HG03025 (cell line): ENCODE results near the gene MYO10.
"Not testable (repeated sequence)": the region's sequence is repeated elsewhere in the genome, so short reads cannot be mapped to it uniquely, and the experiment has no call there.

Experiments used
- ATAC-seq: cut with Tn5 transposase; IDR thresholded peaks from one replicate; pipeline ENCODE4 v1.9.1; 2021; ENCODE audit warnings: mild to moderate bottlenecking, moderate library complexity; ENCODE audit not compliant: unreplicated experiment, low FRiP score

Gene MYO10

GRCh38 chr5:16727755-16728325 is 208.2 kb downstream of the MYO10 start:
- ATAC-seq = no peak

- ATAC-seq = no peak
These were observed 209.5 kb downstream of the MYO10 start for GRCh38 chr5:16726538-16726946.

DNA sequence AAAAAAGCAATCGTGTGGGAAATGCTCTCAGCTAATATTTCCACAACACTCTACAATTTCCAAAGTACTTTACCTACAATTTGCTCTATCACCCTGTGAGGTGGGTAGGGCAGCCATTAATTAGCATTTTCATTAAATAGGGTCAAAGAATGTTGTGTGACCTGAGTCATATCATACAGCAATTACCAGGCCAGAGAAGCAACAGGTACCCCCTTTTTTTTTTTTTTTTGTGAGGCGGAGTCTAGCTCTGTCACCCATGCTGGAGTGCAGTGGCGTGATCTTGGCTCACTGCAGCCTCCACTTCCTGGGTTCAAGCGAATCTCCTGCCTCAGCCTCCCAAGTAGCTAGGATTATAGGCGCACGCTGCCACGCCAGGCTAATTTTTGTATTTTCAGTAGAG is 210.5 kb downstream of the MYO10 start:
- no peak for ATAC-seq

- ATAC-seq = no peak
These were observed 212.3 kb downstream of the MYO10 start for GRCh38 chr5:16723821-16724220.

GRCh38 chr5:16722097-16722495 is 214.0 kb downstream of the MYO10 start:
- ATAC-seq = no peak

DNA sequence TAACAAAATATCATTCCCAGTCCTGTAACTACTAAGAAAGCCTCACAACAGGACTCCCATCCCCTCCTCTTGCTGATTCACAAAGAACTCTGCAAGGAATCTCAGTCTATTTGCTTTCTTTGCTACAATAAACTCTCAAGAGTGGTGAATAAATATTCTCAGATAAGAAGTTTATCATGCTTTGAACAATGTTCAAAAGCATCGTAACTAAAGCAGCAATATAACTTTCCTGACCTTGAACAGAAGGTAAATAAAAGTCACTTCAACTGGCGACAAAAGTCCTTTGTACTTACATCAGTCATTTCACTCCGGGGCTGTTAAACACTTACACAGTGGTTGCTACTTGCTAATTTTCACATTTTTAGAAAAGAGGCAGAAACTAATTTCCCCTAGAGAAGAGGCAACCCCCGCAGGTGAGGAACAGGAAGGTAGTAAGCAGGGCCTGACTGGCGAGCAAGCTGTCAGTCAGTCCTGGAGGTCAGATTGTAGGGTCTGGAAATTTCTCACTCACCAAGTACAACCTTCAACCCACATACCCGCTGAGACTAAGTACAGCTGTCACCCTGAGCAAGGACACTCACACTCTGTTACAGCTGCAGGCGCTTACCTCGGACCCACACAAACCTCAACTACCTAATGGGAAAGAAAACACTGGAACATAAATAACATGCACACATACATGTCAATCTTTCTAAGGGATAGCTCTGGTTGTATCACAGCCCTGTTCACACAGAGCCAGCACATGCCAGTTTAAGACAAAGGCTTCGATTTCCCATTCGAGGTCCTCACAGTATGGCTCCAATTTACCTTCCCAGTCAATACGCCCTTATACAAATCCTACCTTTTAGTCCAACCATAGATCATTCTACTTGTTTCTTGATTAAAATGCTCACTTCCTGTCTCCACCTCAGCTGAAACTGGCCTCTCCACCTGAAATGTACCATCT is 214.7 kb downstream of the MYO10 start:
- ATAC-seq = no peak

GRCh38 chr5:16718036-16718435 is 218.1 kb downstream of the MYO10 start:
- not testable (repeated sequence) for ATAC-seq

GRCh38 chr5:16713386-16713928 is 222.6 kb downstream of the MYO10 start:
- no peak for ATAC-seq

DNA sequence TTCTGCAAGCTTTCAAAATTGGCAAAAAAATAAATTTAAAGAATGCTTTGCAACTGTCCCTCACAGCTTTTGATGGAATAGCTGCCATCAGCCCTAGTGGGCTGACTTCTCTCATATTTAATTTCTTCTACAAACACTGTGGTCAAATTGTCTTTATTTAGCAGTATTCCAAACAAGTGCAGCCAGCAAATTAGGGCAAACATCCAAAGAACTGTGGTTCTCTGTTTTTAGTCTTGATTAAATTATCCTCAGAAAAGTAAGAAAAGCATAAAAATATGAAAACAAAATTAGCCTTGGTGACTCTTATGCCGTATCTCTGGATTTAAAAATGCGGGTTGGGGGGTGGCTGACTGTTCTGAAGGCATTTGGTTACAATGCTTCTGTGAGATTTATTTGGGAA is 223.5 kb downstream of the MYO10 start:
- ATAC-seq = no peak

- no peak for ATAC-seq
These were observed 223.9 kb downstream of the MYO10 start for GRCh38 chr5:16712178-16712577.

DNA sequence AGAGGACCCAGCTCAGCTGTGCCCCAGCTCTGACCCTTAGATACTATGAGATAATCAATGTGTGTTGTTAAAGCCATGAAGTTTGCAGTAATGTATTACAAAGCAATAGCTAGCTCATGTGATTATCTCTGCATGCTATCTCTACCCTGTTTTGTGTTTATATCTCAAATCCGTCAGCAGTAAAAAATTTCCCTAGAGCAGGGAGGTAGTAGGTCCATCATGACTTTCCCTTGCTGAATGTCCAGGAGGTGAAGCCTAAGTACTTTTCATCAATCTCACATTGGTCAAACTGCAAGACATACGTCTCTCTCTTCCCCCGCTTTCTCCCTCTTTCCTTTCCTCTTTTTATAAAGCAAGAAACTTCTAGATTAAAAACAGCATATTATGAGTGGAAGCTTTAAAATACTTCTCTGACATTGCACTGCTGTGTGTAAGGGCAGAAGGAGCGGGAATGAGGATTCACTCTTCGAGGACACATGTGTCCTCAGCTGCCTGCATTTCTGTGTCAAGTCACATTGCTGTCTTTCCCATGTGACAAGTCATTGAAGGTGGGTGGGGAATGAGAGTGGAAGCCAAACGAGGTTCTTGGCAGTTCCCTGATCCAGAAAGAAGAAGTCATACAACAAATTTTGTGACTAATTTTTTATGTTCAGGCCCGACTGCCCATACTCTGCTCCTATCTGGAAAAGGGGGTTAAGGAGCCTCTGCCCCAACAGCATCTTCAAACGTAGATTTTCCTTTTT is 226.2 kb downstream of the MYO10 start:
- ATAC-seq = no peak

DNA sequence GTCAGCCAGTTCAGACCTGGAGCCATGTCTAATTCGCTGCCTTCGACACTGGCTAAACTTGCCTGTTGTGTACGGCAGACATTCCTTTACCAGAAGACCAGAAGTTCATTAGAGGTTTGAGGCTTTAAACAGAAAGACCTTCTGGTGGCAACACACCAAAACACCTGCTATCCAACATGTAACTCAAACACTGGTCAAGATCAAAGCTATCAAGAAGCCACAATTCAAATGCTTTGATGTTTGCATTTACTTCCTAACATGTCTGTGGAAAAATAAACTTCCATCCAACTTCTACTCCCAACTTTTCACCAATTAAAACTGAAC is 228.3 kb downstream of the MYO10 start:
- ATAC-seq = no peak

DNA sequence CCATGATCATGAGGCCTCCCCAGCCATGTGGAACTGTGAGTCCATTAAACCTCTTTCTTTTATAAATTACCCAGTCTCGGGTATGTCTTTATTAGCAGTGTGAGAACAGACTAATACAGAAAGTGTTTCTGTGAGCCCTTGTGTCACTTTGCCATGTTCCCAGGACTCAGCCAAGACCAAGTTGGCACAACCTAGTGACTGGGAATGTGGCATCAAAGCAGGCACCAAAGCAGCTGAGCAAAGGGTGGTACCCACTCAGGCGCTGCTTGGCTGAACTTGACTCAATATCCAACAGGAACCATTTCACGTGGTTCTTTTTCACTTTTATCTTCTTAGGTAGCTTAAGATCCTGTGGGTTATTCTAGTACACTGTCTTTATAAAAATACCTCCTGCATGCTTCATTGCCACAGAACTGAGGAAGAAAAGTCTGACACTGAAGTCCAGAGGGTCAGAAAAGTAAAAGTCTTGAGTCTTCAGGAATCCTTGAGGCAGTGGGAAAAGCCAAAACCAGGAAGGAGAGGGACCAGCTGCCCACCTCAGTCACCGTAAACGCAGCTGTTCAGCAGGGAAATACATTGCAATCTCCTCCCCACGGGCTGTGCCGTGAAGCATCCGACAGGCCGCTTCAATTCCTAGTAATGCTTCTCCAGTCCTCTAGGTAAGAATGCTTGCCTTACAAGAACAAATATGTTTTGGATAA is 228.8 kb downstream of the MYO10 start:
- no peak for ATAC-seq

GRCh38 chr5:16704945-16705344 is 231.1 kb downstream of the MYO10 start:
- ATAC-seq = no peak

- no peak for ATAC-seq
These were observed 233.1 kb downstream of the MYO10 start for GRCh38 chr5:16702964-16703363.

- no peak for ATAC-seq
These were observed 234.7 kb downstream of the MYO10 start for GRCh38 chr5:16701134-16702099.

DNA sequence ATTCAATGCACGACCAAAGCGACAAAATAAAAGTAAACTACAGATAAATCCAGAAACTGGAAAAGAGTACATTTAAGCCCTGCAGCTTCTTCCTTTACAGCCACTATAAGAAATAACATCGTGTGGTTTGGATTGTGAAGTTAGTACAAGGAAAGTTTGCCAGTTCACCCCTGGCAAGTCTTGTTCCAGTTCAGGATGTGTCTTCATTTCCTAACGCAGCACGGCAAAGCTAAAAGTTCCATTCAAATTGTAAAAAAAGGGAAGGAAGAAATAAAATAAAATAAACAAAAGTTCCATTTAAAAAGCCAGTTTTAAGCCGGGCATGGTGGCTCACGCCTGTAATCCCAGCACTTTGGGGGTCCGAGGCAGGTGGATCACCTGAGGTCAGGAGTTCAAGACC is 236.0 kb downstream of the MYO10 start:
- no peak for ATAC-seq

DNA sequence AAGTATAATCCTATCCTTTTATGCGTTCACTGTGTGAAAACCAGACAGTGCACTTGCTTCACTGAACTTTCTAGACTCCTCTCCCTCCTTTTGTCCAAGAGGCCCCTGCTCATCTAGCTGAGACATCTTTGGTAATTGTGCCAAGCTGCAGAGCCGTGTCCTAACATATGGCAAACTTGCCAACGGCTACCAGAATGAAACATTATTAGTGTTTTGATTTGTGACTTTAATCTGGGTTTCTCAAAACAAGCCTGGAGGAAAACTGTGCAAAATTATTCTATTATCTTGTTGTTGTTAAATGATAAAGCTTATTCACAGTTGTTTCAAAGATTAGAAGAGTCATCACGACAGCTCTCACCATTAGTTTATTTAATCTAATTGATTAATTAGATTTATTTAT is 240.3 kb downstream of the MYO10 start:
- no peak for ATAC-seq

DNA sequence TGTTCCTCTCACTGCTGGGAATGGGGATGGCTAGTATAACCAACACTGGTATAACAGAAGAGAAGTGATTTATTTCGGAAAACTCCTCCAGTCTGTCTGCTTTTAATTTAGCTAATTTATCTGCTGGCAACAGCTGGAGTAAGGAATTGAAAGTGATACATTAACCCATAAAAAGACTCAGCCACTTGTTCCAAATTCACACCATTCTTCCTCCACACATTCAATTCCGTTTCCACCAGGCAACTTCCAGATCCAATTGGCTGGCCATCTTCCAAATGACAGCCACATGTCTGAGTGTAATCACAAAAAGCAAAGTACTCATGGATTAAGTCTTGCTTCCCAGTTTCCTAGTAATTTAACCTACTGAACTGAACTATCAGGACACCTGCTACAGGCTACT is 242.2 kb downstream of the MYO10 start:
- ATAC-seq = no peak
